Measurements from ENCODE around the gene CRKL. TPM values are rescaled to one million over a fixed set of nuclear protein-coding genes. Genes with fewer than 3 reads are reported as not detected.

Gene CRKL
- total RNA-seq, 1 experiment from 2014 or later, result 106 TPM

- TF ChIP-seq, protein P1, sequence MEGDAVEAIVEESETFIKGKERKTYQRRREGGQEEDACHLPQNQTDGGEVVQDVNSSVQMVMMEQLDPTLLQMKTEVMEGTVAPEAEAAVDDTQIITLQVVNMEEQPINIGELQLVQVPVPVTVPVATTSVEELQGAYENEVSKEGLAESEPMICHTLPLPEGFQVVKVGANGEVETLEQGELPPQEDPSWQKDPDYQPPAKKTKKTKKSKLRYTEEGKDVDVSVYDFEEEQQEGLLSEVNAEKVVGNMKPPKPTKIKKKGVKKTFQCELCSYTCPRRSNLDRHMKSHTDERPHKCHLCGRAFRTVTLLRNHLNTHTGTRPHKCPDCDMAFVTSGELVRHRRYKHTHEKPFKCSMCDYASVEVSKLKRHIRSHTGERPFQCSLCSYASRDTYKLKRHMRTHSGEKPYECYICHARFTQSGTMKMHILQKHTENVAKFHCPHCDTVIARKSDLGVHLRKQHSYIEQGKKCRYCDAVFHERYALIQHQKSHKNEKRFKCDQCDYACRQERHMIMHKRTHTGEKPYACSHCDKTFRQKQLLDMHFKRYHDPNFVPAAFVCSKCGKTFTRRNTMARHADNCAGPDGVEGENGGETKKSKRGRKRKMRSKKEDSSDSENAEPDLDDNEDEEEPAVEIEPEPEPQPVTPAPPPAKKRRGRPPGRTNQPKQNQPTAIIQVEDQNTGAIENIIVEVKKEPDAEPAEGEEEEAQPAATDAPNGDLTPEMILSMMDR (conservative IDR thresholded peaks at IDR 0.05), result no peak
- Histone ChIP-seq H3T11ph (ENCODE audit: low read length) (no peak overlapping the region), H3K9ac (ENCODE audit: extremely low read depth, insufficient read length, low read length) (no peak overlapping the region), H3K27me3 (ENCODE audit: insufficient read depth, low read length) (no peaks in the 10 kb centered on the region), H3K23me2 (ENCODE audit: insufficient read length, low read depth, low read length, poor library complexity, severe bottlenecking) (no peaks in the 10 kb centered on the region), H2AFZ (ENCODE audit: low read length) (no peak overlapping the region), H2BK5ac (ENCODE audit: insufficient read length, low read length) (no peak overlapping the region), H4K5ac (ENCODE audit: insufficient read length, low read depth, low read length) (no peak overlapping the region), H3K4me2 (ENCODE audit: insufficient read depth, insufficient read length, low read length) (no peak overlapping the region), H4K20me1 (ENCODE audit: control insufficient read depth, insufficient read depth, insufficient read length) (no peaks in the 10 kb centered on the region), H3K4me1 (ENCODE audit: insufficient read depth, low read length) (no peaks in the 10 kb centered on the region), H3K14ac (ENCODE audit: insufficient read depth, low read length) (no peak overlapping the region), H4K91ac (ENCODE audit: insufficient read length, low read depth, low read length) (no peak overlapping the region), H3K23ac (ENCODE audit: insufficient read length, low read depth, low read length) (no peak overlapping the region), H2AK5ac (ENCODE audit: insufficient read length, low read length) (no peak overlapping the region), H2BK120ac (ENCODE audit: low read depth, low read length, poor library complexity, severe bottlenecking) (no peak overlapping the region), H3K27ac (ENCODE audit: insufficient read length, low read depth, low read length) (no peak overlapping the region), H3K18ac (ENCODE audit: insufficient read length, low read depth, low read length) (no peak overlapping the region), H3K79me2 (ENCODE audit: insufficient read depth, low read length) (peaks cover 26% of the 10 kb centered on the region; the same call in 1 of the 2 replicates), H2BK20ac (ENCODE audit: low read depth, low read length, poor library complexity, severe bottlenecking) (no peak overlapping the region), H3K56ac (ENCODE audit: insufficient read length, low read depth, low read length) (no peak overlapping the region), H4K8ac (replicated peaks; ENCODE audit: insufficient read length, low read depth, low read length) (no peak overlapping the region), H2BK12ac (ENCODE audit: insufficient read length, low read depth, low read length) (no peak overlapping the region), H3K79me1 (ENCODE audit: insufficient read depth, low read depth, low read length, poor library complexity, severe bottlenecking) (peaks cover 7% of the 10 kb centered on the region), H2BK15ac (ENCODE audit: low read depth, low read length) (no peak overlapping the region), H3K4ac (ENCODE audit: low read depth, low read length) (no peak overlapping the region), H3K9me3 (ENCODE audit: control insufficient read depth, low read depth, low read length) (no peaks in the 10 kb centered on the region)
- WGBS (ENCODE audit: extremely low coverage, insufficient read length, low lambda C conversion rate), result no CpG with 5 or more reads among the region's 5 CpGs
- Mint-ChIP-seq H3K27me3 (ENCODE audit: low read depth) (no peaks in the 10 kb centered on the region), H3K9me3 (no peaks in the 10 kb centered on the region), H3K4me3 (no peak overlapping the region), H3K36me3 (ENCODE audit: insufficient read depth in 1 of 3, low read depth in 3 of 3) (peaks cover 23 to 54% (median 52%) of the 10 kb centered on the region in 3 experiments; a peak in 6 of 7 replicates), H3K27ac (no peak overlapping the region; a peak in 1 of 7 replicates), H3K4me1 (peaks cover 3 to 17% of the 10 kb centered on the region in 2 experiments)
- no peak for DNase-seq
Measured at GRCh38 chr22:20948989-20949388, 31.8 kb downstream of the CRKL start.
